ENCODE results near the gene IGF1R.

- TF ChIP-seq CTCF (IDR thresholded peaks at IDR 0.05; ENCODE audit: borderline replicate concordance, extremely low read depth, low read length, poor library complexity, severe bottlenecking) (no peak), EZH2 (IDR thresholded peaks at IDR 0.05; ENCODE audit: borderline replicate concordance, low read depth, low read length, severe bottlenecking) (no peak)
Measured at GRCh38 chr15:98968576-98968975, 320.2 kb downstream of the IGF1R start.

Data from DND-41 (cell line).